ENCODE measurements around the gene LRRC4.

LRRC4 gene

DNA sequence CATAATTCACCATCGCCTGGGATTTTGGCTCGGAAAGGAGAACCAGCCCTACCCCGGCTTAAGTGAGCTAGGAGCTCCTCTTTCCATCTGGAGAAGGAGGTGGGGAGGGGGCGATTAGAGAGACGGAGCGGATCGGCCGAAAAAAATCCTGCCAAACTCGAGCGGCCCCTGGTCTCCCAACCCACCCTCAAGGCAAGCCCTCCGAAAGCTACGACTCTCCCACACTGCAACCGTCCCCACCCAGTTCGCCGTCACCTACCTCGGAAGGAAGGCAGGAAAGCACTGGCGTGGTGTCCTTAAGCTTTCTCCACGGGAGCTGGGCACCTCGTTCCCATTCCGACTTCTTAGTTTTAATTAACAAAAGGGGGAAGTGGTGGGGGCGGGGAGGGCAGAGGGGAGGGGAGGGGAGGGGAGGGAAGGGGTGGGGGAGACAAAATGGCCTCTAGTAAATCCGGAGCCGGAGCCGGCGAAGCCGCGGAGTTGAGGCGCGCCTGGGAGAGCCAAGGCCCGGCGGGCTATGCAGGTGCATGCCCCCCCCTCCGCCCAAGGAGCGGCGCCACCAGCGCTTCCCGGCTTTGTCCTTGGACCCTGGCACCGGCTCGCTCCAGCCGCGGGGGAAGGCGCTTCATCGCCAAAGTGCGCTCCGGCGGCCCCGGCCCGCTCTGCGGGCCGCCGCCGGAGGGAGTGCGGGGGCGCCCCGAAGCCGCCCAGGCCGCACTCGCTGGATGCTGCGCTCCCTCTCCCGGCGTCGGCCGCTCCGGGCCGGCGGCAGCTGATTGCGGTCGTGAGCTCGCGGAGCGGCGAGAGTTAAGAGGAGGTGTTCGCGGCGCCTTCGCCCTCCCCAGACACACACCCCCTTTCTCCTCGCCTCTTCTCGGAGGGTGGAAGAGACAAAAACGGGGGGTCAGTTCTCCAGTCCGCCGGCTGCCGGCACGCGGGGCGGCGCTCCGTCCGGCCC lies at the start of gene LRRC4:
LRRC4 (minus strand) TSS at position 784 of the 958 bp plus-strand sequence. CDS start 797 bp downstream, outside the sequence.
- no peak for DNase-seq (ENCODE audit: low read depth)

- DNase-seq (ENCODE audit: low read depth) = no peak
These were observed 48.9 kb upstream of the LRRC4 start for GRCh38 chr7:128080169-128080568.

DNA sequence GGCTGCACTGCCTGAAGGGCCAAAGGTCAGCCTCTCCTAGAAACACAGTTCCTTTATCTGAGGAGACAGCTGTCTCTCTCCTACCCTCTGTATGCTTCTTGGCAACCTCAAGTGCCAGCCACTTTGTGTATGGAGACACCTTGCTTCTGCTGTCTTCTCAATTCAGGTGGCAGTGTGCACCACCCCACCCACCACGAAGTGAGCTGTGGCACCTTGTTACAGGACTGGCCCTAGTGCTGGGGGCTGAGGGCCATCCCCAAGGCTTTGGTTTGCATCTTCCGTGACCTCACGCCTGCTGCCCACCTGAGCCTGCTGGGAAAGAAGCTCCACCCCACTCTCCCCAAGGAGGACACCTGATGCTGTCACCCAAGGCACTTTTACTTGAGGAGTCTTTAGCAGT lies 47.1 kb upstream of the LRRC4 start:
- no peak for DNase-seq (ENCODE audit: low read depth)

GRCh38 chr7:128076796-128077271 lies 45.6 kb upstream of the LRRC4 start:
- DNase-seq (ENCODE audit: low read depth) = no peak

DNA sequence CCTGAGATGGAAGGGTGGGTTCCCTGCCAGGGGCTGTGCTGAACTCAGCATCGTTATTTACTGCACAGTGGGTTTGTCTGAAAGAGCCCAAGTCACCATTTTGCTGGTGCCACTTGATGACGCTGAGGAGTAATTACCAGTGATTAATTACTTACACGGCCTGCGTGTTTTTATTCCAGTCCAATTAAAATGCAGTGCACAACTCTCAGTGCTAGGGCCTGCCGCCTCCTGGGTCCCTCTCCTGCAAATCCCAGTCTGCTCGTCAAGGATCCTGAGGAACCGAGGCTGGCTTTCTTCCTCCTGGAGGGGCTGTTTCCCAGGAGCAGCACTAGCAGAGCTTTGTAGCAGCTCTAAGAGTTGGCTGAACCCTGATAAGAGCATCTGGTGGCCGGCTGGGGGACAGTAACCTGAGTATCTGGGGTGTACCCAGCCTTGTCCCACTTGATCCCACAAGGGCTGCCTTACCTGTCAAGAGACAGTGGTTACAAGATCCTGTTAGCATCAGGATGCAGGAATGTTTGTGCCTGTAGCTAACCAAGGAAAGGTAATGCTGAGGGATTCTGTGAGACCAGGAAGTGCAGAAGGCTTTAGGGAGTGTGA lies 45.1 kb upstream of the LRRC4 start:
- no peak for DNase-seq (ENCODE audit: low read depth)

DNA sequence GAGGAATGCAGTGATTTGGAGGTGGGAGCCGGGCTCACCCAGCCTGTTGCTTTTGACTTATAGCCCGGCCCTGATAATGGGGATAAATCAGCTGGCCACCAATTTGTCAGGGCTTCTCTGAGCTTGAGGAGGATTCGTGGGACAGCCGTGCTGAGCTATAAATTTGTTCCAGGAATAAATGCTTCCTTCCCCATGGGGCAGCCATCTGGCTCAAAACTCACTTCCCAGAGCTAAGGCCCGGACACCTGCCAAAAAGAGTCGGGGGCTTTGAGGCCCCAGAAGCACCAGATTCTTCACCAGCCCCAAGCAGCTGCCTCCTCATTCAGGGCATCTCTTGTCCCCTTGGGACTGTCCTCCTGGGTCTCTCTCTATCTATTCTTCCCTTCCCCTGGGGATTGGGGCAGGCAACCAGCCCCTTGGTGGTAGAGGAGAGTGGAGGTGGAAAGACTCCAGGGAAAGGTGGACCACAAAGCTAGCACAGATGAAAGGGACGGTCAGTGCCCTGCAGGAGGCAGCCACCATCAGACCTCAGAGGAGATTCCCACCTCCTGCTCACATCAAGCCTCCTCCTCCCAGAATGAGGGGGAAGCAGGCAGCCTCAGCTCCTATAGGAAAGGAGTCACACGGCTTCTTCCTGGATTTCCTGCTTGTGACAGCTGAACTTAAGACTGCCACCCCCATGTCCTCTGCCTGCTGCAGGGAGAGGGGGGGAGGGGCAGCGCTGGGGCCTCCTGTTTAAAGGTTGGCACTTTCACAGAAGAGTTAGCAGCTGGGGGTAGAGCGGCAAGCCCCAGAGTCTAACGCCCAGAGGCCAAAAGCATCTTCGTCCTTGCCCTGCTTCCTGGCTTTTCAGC lies 44.2 kb upstream of the LRRC4 start:
- no peak for DNase-seq (ENCODE audit: low read depth)

- DNase-seq (ENCODE audit: low read depth) = no peak
These were observed 43.5 kb upstream of the LRRC4 start for GRCh38 chr7:128074736-128075135.

DNA sequence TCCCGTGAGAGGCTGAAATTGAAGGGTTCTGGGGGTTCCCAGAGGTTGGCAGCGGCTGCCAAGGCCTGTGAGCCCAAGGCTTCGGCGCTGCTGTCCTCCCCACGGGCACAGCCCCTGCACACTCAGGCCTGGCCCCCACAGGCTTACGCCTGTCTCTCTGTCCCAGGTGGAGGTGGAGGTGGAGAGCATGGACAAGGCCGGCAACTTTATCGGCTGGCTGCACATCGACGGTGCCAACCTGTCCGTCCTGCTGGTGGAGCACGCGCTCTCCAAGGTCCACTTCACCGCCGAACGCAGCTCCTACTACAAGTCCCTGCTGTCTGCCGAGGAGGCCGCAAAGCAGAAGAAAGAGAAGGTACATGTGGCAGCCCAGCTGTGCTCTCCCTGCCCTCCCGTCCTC lies 43.1 kb upstream of the LRRC4 start:
- DNase-seq (ENCODE audit: low read depth) = no peak

DNA sequence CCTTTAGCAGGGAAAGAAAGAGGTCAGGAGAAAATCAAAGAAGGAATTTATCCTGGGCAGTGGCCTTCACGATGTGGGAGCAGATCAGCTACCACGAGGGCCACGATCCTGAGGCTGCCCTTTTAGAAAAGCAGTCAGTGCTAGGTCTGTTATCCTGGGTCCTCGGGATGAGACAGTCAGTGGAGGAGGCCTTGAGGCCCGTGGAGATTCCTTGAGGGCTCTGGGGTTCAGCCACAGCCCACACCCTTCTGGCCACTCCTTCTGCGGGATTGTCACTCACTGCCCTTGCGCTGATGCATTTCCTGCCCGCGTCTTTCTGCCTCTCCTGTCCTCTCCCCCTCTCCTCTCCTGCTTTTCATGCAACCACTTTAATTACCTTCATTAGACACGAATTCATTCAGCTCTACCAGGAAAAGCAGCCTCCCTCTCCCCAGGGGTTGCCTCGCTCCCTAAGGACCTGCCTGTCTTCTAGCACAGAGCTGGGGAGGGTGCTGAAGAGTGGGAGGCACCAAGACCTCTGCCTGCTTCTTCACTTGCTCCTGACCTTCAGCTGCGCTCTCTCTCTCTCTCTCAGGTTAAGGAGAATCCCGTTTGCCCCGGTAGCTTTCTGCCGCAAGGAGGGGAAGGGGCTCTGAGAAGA lies 42.6 kb upstream of the LRRC4 start:
- no peak for DNase-seq (ENCODE audit: low read depth)

DNA sequence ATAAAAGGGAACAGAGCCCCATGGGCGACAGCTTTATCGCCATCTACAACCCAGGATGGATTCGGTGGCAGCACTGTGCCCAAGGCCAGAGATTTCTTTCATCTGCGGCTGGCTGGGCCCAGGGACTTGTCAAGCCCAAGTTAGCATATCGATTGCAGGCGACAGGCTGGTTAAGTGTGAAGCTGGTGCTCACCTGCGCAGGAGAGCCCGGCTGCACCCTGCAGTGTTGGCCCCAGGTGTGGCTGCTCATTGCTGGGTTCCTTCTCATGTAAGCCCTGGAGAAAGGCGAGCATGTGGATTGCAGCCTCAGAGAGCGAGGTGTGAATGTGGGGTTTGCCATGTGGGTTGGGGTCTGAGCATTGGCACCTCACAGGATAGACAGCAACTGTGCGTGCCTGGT lies 40.6 kb upstream of the LRRC4 start:
- DNase-seq (ENCODE audit: low read depth) = no peak

DNA sequence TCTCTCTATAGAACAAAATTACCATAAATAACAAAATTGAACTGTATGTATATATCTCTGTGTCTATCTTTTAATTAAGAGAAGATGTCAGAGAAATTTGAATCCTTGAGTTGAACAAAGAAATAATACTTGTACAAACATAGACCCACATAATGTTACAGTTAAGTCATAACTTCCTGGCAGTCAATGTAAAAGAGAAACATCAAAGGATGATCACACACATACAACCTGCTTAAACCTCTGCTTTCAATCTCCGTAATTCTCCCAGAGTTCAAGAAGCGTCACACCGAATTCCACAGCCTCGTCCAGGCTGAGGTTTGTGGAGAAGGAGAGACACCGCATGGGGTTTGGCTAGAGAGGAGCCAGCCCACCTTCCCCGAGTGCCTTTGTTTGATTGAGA lies 40.1 kb upstream of the LRRC4 start:
- no peak for DNase-seq (ENCODE audit: low read depth)

DNA sequence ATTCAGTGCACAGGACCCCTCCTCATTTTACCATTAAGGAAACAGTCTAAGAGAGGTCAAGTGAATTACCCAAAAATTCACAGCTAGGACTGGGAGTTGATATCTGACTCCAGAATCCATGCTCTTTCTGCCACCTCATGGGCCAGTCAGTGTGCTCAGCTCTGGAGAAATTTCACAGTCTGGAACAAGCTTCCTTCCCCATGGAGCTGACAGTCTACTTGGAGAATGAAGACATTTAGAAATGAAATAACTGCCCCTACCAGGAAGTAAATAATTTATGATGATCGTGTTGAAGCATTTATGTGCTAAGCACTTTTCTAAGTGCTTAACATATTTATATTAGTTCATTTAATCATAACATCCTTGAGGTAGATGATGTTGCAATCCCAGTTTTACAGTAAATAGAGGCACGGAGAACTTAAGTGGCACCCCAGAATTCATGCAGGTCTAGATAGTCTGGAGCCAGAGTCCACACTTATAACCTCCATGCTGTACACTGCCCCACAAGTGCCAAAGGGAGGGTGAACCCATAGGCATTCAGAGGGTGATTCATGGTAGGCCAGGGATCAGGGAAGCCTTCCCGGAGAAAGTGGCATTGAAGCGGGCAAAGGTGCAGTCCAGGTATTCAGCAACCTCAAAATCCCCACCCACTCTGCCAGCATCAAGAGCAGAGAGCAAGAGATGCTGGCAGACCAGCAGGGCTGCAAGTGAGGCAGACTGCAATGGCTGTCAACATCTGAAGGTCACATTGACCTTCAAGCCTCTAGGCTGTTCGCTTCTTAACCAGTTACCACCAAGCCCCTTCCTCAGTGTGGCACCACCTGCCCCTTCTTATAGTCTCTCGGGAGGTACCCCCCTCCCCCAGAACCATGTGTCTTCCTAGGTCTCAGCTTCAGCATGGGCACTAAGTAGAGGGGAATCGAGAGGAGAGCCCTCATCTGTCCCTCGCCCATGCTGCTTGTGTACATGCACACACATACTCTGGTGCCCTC lies 38.4 kb upstream of the LRRC4 start:
- DNase-seq (ENCODE audit: low read depth) = no peak

DNA sequence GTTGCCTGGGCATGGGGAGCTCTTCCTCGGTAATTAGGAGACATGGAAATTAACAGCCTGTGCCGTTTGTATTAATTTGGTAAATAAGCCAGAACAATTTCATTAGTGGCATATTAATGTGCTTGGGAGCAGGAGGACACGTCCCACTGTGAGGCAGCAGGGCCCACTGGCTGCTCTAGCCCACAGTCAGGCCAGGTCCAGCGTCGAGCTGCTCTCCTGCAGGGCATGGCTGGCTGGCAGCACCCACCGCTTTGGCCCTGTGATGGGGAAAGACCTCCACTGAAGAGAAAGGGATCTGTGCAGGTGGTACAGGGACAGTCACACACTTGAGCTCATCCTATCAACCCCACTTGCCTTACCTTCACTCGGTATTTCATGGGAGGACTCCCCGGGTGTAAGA lies 37.5 kb upstream of the LRRC4 start:
- no peak for DNase-seq (ENCODE audit: low read depth)

DNA sequence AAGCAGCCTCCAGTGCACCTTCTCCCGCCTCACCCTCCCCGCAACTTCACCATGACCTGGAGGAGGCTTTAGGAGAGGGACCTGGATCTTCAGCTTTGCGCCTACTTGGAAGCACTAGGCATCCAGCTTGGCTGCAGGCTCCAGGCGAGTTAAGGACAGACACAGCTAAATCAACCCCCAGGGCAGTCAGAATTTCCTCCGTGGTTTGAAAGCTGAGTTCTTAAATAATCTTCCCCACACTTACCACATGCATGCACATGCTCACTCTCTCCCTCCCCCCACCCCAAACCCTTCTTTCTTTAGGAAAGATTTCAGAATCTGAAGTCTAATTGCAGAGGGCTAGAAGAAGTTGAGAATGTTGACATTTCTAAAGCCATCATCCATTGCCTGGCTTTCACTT lies 36.7 kb upstream of the LRRC4 start:
- DNase-seq (ENCODE audit: low read depth) = no peak

DNA sequence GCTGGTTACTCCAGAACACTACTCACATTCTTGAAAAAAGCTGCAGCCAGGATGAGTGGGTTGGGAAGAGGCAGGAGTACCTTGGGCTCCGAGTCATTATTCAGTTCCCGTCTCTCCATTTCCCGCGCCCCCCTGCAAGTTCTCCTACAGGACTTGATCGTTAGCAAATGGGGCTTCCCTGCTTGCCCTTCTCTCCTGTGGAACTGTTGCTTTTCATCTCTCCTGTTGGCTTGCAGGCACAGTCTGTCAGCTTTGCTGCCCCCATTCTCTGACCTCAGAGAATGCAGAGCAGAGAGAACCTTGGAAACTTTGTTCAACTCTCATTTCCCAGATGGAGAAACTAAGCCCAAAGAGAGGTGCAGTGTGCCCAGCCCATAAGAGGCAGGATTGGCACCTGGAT lies 35.6 kb upstream of the LRRC4 start:
- DNase-seq (ENCODE audit: low read depth) = no peak

DNA sequence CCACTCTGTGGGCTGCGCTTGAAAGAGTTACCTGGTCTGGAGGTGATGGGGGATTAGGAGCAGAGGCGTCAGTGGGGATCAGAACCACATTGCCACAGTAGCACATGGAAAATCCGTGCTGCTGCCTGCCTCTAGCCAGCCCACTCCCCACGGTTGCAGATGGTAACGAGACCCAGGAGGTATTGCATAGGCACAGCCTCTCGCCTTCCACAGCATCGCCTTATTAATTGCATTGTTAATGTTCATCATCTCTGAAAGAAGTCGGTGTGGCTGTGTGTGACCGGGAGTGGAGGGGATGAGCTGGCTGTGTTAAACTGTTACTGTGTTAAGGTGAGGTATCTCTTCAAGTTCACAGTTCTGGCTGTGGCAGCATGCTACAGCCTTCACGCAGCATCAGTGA lies 35.2 kb upstream of the LRRC4 start:
- DNase-seq (ENCODE audit: low read depth) = no peak

DNA sequence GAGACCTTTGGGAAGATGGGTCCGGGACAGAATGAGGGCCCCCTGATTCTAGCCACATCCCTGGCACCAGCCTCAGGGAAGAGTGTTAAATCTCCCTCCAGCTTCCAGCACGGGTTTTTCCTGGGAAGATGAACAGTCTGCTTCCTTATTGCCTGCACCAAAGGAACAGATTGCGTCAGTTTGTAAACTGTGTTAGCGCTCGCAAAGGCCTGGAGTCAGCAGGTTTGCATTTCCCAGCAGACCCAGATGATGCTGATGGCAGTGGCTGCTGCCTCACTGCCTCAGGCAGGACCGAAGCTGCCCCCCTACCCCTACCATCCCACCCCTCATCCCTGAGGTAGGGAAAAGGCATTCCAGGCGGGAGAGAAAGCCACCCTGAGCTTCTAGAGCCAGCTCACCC lies 34.6 kb upstream of the LRRC4 start:
- no peak for DNase-seq (ENCODE audit: low read depth)

GRCh38 chr7:128063088-128063487 lies 31.9 kb upstream of the LRRC4 start:
- no peak for DNase-seq (ENCODE audit: low read depth)

- no peak for DNase-seq (ENCODE audit: low read depth)
These were observed 28.8 kb upstream of the LRRC4 start for GRCh38 chr7:128060018-128060417.

DNA sequence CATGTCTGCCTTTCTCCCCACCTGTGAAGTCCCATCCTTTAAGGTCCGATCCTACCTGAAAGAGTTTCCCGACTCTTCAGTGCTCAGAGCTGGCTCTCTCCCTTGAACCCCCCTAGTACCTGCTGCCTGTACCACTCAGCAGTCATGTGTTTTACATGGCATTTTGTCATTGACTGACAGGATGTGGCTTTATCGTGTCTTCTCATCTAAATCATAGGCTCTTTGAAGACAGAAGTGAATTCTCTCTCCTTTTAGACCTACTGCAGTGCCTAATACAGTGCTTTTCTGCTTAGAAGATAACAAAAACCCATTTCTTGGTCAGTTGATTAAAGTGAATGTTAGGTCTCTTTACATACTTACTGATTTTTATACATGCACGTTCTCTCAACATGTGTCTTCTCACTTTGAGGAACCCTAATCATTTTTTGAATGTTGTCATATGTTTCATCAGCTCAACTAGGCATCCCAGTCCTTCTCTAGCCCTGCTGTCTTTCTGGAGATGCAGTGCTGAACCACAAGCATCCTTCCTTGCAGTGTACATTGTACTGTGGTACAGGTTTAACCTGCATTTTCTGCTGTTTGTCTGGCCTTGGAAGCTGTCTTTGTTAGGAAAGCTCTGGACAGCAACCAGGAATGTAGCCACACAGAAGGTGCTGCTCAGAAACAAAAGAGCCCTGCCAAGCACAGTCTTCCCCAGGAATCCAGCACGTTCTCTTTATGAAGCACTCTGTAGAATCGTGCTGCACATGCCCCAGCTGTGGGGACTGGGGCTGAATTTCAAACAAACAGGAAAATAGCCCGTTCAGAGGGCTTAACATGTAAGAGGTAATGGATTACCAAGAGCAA lies 28.1 kb upstream of the LRRC4 start:
- no peak for DNase-seq (ENCODE audit: low read depth)

Measured in activated T-helper 9 cell treated with anti-CD3 and anti-CD28 coated beads, Interleukin-2, amount 50 U/mL, for 16 hours (primary cell).